ENCODE data around the gene UPF1.
"Not testable (repeated sequence)": the region's sequence is repeated elsewhere in the genome, so short reads cannot be mapped to it uniquely, and the experiment has no call there.

Gene UPF1

DNA sequence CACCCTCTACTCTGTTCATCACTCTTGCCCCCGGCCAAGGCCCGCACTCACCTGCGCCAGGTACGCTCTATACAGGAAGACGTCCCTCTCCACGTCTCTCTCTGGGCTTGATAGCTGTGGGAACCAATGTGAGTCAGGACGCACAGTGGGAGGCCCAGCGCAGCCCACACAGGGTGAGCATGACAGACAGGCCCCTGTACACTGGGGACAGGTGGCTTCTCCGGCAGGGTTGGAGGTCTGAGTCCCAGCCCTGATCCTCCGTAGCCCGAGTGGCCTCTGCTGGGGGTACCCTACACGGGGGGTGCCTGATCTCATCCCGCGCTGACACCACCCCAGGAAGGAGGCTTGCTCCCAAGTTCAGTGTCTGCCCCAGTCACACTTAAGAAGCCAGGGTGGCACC is 81.2 kb downstream of the UPF1 start:
- no peak for ATAC-seq
- TF ChIP-seq OSR1 (CRISPR knock-in tag; IDR thresholded peaks at IDR 0.05) (no peak), RARB (CRISPR knock-in tag; IDR thresholded peaks at IDR 0.05) (no peak), ZNF8 (CRISPR knock-in tag; IDR thresholded peaks at IDR 0.05) (no peak), ZFP3 (CRISPR knock-in tag; IDR thresholded peaks at IDR 0.05) (no peak), ZC3H10 (CRISPR knock-in tag; IDR thresholded peaks at IDR 0.05) (no peak), ZNF565 (CRISPR knock-in tag; conservative IDR thresholded peaks at IDR 0.05; ENCODE audit: low read depth) (no peak), TCF4 (CRISPR knock-in tag; IDR thresholded peaks at IDR 0.05; ENCODE audit: borderline replicate concordance) (no peak), ISL1 (CRISPR knock-in tag; IDR thresholded peaks at IDR 0.05) (no peak)
- TF ChIP-seq, protein P1, sequence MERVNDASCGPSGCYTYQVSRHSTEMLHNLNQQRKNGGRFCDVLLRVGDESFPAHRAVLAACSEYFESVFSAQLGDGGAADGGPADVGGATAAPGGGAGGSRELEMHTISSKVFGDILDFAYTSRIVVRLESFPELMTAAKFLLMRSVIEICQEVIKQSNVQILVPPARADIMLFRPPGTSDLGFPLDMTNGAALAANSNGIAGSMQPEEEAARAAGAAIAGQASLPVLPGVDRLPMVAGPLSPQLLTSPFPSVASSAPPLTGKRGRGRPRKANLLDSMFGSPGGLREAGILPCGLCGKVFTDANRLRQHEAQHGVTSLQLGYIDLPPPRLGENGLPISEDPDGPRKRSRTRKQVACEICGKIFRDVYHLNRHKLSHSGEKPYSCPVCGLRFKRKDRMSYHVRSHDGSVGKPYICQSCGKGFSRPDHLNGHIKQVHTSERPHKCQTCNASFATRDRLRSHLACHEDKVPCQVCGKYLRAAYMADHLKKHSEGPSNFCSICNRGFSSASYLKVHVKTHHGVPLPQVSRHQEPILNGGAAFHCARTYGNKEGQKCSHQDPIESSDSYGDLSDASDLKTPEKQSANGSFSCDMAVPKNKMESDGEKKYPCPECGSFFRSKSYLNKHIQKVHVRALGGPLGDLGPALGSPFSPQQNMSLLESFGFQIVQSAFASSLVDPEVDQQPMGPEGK (CRISPR knock-in tag; IDR thresholded peaks at IDR 0.05; ENCODE audit: borderline replicate concordance), result no peak

DNA sequence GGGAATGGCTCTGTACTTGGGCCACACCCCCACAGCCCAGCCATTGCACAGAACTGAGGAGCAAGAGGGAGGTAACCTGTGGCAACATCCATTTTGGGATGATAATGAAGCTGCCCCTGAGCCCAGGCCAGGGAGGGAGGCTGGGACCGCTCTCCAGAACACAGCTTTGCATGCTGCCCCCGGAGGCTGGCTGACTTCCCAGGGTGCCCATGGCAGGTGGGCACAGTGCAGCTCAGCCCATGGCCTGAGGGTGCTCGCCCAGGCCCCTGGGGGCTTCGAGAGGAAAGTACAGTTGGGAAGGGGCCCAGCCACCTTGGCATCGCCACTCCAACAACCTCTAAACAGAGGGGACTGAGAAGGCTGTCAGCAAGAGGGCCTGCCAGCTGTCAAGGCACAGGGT is 81.7 kb downstream of the UPF1 start:
- no peak for TF ChIP-seq ISL1 (CRISPR knock-in tag; IDR thresholded peaks at IDR 0.05)
- ATAC-seq, result no peak

DNA sequence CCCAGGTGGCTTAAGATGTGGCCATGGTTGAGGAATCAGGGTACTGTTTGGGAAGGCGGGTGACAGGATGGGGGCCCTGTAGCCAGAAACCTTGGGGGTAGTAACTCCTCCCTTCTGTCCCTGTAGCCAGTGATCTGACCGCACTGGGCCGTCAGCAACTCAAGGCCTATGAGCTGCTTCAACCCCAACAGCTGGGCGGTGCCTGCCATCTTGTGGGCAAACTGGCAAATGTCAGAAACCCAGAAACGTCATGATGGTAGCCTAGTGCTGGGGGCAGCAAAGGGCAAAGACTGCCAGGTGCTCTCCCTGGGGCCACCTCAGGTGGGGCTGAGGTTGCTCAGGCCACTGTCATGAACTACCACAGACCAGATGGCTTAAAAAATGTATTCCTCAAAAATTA is 83.9 kb downstream of the UPF1 start:
- no peak for ATAC-seq

DNA sequence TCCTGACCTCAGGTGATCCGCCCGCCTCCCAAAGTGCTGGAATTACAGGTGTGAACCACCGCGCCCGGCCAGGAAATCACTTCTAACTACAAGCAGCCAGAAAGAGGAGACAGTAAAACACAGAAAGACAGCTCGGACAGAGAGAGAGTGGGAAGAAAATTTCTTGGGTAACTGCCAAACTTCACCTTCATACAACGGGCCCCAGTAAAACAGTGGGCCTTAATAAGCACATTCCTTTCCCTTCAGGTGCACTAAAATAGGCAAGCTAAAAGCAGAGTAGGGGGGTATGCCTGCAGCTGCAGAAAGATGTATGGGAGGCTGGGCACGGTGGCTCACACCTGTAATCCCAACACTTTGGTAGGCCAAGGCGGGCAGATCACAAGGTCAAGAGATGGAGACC is 85.8 kb downstream of the UPF1 start:
- ATAC-seq, result not testable (repeated sequence)

More for the DNA sequence above, 83.9 kb downstream of the UPF1 start:
- TF ChIP-seq OSR1 (CRISPR knock-in tag; IDR thresholded peaks at IDR 0.05) (no peak), SNAI2 (CRISPR knock-in tag; IDR thresholded peaks at IDR 0.05) (no peak), RARB (CRISPR knock-in tag; IDR thresholded peaks at IDR 0.05) (no peak), ZFP3 (CRISPR knock-in tag; IDR thresholded peaks at IDR 0.05) (no peak), ESRRG (CRISPR knock-in tag; IDR thresholded peaks at IDR 0.05) (no peak), ZNF8 (CRISPR knock-in tag; IDR thresholded peaks at IDR 0.05) (no peak), ZNF565 (CRISPR knock-in tag; conservative IDR thresholded peaks at IDR 0.05; ENCODE audit: low read depth) (no peak), ISL1 (CRISPR knock-in tag; IDR thresholded peaks at IDR 0.05) (no peak), ZC3H10 (CRISPR knock-in tag; IDR thresholded peaks at IDR 0.05) (no peak)
- TF ChIP-seq, protein P2, sequence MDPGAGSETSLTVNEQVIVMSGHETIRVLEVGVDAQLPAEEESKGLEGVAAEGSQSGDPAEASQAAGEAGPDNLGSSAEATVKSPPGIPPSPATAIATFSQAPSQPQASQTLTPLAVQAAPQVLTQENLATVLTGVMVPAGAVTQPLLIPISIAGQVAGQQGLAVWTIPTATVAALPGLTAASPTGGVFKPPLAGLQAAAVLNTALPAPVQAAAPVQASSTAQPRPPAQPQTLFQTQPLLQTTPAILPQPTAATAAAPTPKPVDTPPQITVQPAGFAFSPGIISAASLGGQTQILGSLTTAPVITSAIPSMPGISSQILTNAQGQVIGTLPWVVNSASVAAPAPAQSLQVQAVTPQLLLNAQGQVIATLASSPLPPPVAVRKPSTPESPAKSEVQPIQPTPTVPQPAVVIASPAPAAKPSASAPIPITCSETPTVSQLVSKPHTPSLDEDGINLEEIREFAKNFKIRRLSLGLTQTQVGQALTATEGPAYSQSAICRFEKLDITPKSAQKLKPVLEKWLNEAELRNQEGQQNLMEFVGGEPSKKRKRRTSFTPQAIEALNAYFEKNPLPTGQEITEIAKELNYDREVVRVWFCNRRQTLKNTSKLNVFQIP (CRISPR knock-in tag; IDR thresholded peaks at IDR 0.05; ENCODE audit: borderline replicate concordance, low read depth), result no peak
- TF ChIP-seq, protein P3, sequence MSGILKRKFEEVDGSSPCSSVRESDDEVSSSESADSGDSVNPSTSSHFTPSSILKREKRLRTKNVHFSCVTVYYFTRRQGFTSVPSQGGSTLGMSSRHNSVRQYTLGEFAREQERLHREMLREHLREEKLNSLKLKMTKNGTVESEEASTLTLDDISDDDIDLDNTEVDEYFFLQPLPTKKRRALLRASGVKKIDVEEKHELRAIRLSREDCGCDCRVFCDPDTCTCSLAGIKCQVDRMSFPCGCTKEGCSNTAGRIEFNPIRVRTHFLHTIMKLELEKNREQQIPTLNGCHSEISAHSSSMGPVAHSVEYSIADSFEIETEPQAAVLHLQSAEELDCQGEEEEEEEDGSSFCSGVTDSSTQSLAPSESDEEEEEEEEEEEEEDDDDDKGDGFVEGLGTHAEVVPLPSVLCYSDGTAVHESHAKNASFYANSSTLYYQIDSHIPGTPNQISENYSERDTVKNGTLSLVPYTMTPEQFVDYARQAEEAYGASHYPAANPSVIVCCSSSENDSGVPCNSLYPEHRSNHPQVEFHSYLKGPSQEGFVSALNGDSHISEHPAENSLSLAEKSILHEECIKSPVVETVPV (CRISPR knock-in tag; IDR thresholded peaks at IDR 0.05), result no peak

All from SK-N-SH treated with all-trans-retinoic acid at 6 μM for 48 hours (cell line).